ENCODE data around the gene EBF4. TPM values are rescaled to one million over a fixed set of nuclear protein-coding genes. Genes with fewer than 3 reads are reported as not detected.

The EBF4 gene
- polyA plus RNA-seq, 6 donors from 2014 or later, result 0.28 TPM; not detected in 5

DNA sequence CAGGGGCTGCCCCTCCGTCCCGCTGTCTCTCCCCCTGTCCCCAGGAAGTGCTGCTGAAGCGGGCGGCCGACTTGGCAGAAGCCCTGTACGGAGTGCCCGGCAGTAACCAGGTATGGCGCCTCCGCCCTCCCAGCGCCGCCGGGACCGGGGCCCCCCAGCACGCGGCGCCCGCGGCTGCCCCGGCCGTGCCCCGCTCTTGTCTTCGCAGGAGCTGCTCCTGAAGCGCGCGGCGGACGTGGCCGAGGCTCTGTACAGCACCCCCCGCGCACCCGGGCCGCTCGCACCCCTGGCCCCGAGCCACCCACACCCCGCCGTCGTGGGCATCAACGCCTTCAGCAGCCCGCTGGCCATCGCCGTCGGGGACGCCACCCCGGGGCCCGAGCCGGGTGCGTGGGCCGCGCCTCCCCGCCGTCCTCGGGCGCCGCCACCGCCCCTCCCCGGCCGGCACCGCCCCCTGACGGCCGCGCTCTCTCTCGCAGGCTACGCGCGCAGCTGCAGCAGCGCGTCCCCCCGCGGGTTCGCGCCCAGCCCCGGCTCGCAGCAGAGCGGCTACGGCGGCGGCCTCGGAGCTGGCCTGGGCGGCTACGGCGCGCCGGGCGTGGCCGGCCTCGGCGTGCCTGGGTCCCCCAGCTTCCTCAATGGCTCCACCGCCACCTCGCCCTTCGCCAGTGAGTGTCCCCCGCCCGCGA lies 59.4 kb downstream of the EBF4 start:
- Mint-ChIP-seq H3K4me1 (peaks cover 28 to 34% (median 34%) of the 10 kb centered on the region in 3 donors), H3K27ac (no peak overlapping the region), H3K9me3 (peaks cover 0 to 3% (median 0%) of the 10 kb centered on the region in 7 donors), H3K36me3 (no peaks in the 10 kb centered on the region), H3K27me3 (peaks cover 38 to 74% (median 59%) of the 10 kb centered on the region in 3 donors), H3K4me3 (peak overlapping the region in 2 of 8 donors; percentile 81 to 82)
- ATAC-seq (ENCODE audit: low read depth in 2 of 2), result peak; percentile 66 to 67
- peak; percentile 25 for DNase-seq

DNA sequence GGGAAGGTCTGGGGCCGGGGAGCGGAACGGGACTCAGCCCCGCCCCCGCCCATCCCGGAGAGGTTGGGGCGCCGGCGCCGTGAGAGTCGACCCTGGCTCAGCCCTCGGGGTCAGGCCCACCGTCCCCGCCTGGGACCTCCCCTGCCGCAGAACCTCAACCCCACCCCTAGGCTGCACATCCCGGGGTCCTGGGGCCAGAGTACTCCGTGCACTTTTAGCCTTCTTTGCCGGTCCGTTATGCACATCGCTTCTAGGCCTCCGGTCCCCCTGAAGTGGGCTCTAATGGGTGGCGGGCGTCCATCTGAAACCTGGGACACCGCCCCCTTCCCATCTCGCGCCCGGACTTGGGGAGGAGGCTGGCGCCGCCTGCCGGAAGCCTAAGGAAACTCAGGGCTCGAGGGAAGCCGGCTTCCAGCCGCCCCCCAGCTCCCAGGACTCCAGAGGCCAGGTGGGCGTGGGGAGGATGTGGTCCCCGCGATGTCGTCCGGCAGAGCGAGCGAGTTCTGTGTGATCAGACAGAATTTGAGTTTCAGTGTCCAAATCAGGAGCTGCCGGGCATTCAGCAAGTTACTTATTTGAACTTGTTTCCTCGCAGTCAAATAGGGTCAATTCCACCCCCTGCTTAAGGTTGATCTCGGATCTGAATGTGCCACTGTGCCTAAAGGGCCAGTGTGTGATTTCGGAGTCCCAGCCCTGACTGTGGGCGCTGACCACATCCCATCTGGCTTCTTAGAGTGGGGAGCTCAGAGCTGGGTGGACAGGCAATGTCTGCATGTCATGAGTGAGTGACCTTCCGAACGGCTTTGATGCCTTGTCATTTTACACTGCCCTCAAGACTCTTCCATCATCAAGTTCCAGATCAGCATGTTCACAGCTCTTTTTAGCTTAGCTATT lies 60.2 kb downstream of the EBF4 start:
- peak overlapping the region; percentile 41 to 90 (median 83) for H3K4me3 Mint-ChIP-seq
- peak overlapping the region in 1 of 6 donors; percentile 37 for H3K27ac Mint-ChIP-seq
- H3K27me3 Mint-ChIP-seq, result peaks cover 35 to 77% (median 67%) of the 10 kb centered on the region in 3 donors
- H3K36me3 Mint-ChIP-seq, result no peaks in the 10 kb centered on the region
- DNase-seq (no peak), ATAC-seq (ENCODE audit: low read depth in 2 of 2) (peak; percentile 6 to 9)
- H3K9me3 Mint-ChIP-seq, result peaks cover 0 to 3% (median 0%) of the 10 kb centered on the region in 7 donors
- peaks cover 28 to 34% (median 34%) of the 10 kb centered on the region in 3 donors for H3K4me1 Mint-ChIP-seq

DNA sequence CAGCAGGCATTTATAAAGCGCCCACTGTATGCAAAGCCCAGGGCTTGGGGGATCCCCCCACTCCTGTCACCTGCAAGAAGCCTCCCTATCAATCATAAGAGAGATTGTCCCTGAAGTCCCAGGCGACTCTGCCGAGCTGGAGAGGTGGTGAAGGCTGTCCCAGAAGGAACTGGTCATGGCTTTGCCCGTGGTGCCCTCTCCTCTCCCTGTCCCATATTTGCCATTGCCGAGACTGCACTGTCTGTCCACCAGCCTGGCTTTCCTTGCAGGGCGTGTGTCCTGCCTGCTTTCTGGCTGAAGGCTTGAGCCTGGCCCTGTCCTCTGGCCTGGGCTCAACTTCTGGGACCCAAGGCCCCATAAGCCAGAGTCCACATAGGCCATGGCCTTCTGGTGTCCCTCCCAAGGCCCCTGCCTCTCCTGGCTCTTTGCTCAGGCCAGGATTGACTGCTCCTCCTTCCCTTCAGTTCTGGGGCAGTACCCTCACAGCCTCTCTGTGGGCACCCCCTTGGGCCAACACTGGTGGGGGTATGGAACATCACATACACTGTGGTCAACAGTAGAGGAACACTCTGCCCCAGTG lies 61.0 kb downstream of the EBF4 start:
- peaks cover 36 to 77% (median 74%) of the 10 kb centered on the region in 3 donors for H3K27me3 Mint-ChIP-seq
- H3K27ac Mint-ChIP-seq, result no peak overlapping the region
- no peak for DNase-seq
- peaks cover 0 to 3% (median 0%) of the 10 kb centered on the region in 7 donors for H3K9me3 Mint-ChIP-seq
- H3K36me3 Mint-ChIP-seq, result no peaks in the 10 kb centered on the region
- no peak for ATAC-seq (ENCODE audit: low read depth in 2 of 2)
- H3K4me3 Mint-ChIP-seq, result peak overlapping the region; percentile 41 to 90 (median 83)
- H3K4me1 Mint-ChIP-seq, result peaks cover 28 to 34% (median 34%) of the 10 kb centered on the region in 3 donors

DNA sequence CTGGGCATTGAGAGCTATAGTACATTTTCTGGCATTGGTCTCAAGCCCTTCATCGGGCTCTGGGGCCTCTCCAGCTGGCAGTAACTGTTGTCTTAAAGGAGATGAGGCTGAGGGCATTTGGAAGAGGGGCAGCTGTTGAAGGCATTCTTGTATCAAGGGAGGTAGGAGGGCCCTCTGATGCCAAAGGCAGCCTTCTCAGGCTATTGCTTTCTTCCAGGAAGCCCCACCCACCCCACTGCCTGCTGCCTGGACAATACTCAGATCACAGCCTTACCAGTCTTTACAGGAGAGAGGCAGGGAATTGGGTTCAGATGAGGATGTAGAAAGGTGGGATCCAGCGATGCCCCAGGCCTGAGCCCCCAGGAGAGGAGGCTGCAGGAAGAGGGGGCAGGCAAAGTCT lies 61.8 kb downstream of the EBF4 start:
- Mint-ChIP-seq H3K36me3 (no peaks in the 10 kb centered on the region), H3K4me3 (peak overlapping the region in 2 of 8 donors; percentile 41 to 82), H3K4me1 (peaks cover 28 to 34% (median 34%) of the 10 kb centered on the region in 3 donors), H3K9me3 (peaks cover 0 to 3% (median 0%) of the 10 kb centered on the region in 7 donors), H3K27ac (no peak overlapping the region), H3K27me3 (peaks cover 37 to 84% (median 83%) of the 10 kb centered on the region in 3 donors)
- DNase-seq (no peak), ATAC-seq (ENCODE audit: low read depth in 2 of 2) (no peak)

DNA sequence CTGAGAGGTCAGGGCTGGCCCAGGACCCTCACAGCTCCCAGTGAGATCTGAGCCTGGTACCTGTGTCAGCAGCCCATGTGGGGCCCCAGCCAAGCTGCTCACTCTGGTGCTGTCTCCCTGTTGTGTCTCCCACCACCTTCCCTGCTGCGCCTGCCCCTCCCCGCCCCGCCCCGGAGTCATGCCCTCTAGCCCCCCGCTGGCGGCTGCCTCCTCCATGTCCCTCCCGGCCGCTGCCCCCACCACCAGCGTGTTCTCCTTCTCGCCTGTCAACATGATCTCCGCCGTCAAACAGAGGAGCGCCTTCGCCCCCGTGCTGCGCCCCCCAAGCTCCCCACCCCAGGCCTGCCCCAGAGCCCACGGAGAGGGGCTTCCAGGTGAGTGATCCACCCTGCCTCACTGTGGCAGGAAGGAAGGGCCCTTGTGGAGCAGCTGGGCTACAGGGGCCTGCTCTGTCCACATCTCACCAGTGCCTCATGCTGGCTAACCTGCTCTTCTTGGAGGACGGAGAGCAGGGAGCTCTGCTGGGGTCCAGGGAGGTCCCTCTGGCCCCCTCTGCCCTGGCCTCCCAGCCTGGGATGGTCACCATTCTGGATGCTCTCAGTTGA lies 63.0 kb downstream of the EBF4 start:
- ATAC-seq (ENCODE audit: low read depth in 2 of 2), result no peak
- Mint-ChIP-seq H3K27ac (no peak overlapping the region), H3K27me3 (peaks cover 44 to 80% (median 78%) of the 10 kb centered on the region in 3 donors), H3K4me1 (peaks cover 21 to 28% (median 27%) of the 10 kb centered on the region in 3 donors), H3K9me3 (no peaks in the 10 kb centered on the region), H3K4me3 (peak overlapping the region in 1 of 8 donors; percentile 33), H3K36me3 (no peaks in the 10 kb centered on the region)
- DNase-seq, result no peak

DNA sequence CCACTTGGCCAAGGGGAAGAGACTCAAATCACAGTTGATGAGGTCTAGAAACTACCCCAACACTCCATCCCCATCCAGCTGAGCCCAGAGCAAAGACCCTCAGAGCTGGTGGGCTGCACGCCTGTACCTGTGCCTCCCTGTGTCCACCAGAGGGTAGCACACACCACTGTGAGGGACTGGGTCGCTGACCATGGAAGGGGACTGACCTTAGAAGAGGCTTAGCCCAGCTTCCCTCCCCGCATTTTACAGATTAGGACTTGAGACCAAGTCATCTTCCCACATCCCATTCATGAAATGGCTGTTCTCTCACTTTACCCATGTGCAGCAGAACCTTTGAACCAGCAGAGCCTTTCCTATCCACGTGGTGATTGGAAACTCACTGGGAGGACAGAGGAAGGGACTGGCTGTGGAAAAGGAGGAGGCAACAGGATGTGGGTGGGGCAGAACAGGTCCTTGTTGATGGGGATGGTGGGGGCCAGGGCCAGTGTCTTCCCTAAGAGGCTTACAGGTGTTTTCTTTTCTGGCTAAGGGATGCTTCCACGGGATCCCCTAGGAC lies 63.6 kb downstream of the EBF4 start:
- H3K9me3 Mint-ChIP-seq, result no peaks in the 10 kb centered on the region
- H3K27me3 Mint-ChIP-seq, result peaks cover 45 to 80% (median 79%) of the 10 kb centered on the region in 3 donors
- H3K4me1 Mint-ChIP-seq, result peaks cover 15 to 22% (median 21%) of the 10 kb centered on the region in 3 donors
- DNase-seq, result no peak
- no peak overlapping the region for H3K4me3 Mint-ChIP-seq
- H3K27ac Mint-ChIP-seq, result no peak overlapping the region
- ATAC-seq (ENCODE audit: low read depth in 2 of 2), result no peak
- H3K36me3 Mint-ChIP-seq, result no peaks in the 10 kb centered on the region

DNA sequence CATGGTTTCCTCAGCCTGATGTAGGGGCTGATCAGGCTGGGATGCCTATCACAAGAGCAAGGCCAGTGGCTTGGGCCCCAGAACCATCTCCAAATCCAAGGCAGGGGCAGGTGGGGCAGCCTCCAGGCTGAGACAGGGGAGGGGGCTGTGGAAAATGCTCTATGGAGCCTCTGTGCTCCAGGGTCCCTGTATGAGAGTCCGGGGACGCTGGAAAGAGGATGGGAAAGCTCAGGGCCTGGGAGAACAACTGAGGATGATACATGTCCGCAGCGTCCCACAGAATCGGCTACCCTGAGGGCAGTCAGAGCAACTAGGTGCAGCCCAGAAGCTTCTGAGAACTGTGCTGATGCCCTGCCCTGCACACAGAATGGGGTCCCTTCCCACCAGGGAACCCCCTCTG lies 64.4 kb downstream of the EBF4 start:
- peaks cover 12 to 20% (median 20%) of the 10 kb centered on the region in 3 donors for H3K4me1 Mint-ChIP-seq
- ATAC-seq (ENCODE audit: low read depth in 2 of 2), result no peak
- H3K27ac Mint-ChIP-seq, result no peak overlapping the region
- no peaks in the 10 kb centered on the region for H3K36me3 Mint-ChIP-seq
- no peak overlapping the region for H3K4me3 Mint-ChIP-seq
- no peak for DNase-seq
- H3K27me3 Mint-ChIP-seq, result peaks cover 47 to 84% (median 82%) of the 10 kb centered on the region in 3 donors
- H3K9me3 Mint-ChIP-seq, result no peaks in the 10 kb centered on the region

DNA sequence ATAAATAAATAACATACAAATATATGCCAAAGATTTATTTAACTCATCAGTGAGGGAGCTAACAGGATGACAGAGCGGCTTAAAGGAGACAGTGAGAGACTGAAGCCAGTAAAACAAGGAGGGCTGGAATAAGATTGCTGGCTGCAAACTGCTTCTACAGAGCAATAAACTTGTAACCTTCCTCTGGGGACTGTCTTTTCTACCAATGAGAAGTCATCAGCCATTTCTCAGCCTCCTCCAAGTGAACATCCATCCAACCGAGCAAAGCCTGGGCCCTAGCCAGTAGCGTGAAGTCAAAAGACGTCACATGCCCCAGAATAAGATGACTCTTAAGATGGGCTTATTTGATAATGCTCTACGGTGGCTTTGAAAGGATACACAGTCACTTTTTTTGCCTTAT lies 65.4 kb downstream of the EBF4 start:
- Mint-ChIP-seq H3K4me3 (no peak overlapping the region), H3K36me3 (no peaks in the 10 kb centered on the region), H3K9me3 (no peaks in the 10 kb centered on the region), H3K27ac (no peak overlapping the region), H3K27me3 (peaks cover 47 to 90% (median 80%) of the 10 kb centered on the region in 3 donors), H3K4me1 (peaks cover 10 to 15% (median 15%) of the 10 kb centered on the region in 3 donors)
- DNase-seq (no peak), ATAC-seq (ENCODE audit: low read depth in 2 of 2) (no peak)

DNA sequence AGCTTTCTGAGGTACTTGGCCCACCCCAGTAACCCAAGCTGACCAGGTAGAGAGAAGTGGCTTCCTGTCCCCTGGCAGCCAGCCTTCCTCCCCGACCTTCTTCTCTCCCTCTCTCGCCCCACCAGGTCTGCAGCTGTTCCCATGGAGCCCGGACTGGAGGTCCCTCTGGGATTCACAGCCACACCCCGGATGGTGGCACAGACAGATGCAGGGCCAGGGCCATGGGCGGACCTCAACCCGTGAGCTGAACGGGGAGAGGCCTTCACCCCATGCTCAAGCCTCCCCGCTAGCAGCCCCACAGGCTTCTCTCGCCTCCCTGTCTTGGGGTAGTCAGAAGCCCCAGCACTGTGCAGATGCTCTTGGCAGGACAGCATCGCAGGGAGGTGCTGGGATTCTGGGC lies 66.6 kb downstream of the EBF4 start:
- no peak for ATAC-seq (ENCODE audit: low read depth in 2 of 2)
- no peak overlapping the region for H3K4me3 Mint-ChIP-seq
- H3K27ac Mint-ChIP-seq, result no peak overlapping the region
- DNase-seq, result no peak
- H3K9me3 Mint-ChIP-seq, result no peaks in the 10 kb centered on the region
- H3K4me1 Mint-ChIP-seq, result peaks cover 0 to 3% (median 3%) of the 10 kb centered on the region in 3 donors
- no peaks in the 10 kb centered on the region for H3K36me3 Mint-ChIP-seq
- peaks cover 35 to 86% (median 80%) of the 10 kb centered on the region in 3 donors for H3K27me3 Mint-ChIP-seq

DNA sequence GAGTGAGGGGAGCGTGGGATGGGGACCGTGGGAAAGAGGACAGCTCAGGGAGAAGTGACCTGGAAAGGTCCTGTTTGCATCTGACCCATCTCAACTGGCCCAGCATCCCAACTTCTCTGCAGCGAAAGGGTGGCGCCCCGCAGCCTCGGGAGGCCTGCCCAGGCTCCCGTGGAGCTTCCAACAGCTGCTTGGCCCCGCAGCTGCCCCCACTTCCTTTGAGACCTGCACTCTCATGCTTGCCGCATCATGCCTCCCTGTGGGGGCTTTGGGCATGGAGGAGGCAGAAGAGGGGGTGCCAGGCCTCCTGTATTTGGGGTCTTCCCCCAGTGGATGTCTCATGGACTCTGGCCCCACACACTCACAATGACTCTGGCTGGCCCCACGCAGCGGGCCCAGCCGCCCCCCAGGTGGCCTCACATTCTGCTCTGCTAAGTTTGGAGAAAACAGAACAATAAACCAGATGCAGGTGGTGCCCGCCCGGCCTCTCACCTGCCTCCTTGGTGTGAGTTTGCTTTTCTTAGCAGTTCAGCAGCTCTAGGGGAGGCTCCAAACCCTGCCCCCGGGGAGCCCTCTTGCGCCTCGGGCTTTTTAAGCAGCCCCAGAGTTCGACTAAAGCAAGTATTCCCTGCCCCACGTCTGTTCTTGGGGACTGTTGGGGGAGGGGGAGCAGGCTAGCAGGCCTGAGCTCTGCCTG lies 67.2 kb downstream of the EBF4 start:
- H3K27ac Mint-ChIP-seq, result no peak overlapping the region
- no peaks in the 10 kb centered on the region for H3K4me1 Mint-ChIP-seq
- no peak for DNase-seq
- ATAC-seq (ENCODE audit: low read depth in 2 of 2), result no peak
- H3K9me3 Mint-ChIP-seq, result no peaks in the 10 kb centered on the region
- H3K27me3 Mint-ChIP-seq, result peaks cover 31 to 81% (median 75%) of the 10 kb centered on the region in 3 donors
- H3K4me3 Mint-ChIP-seq, result no peak overlapping the region
- no peaks in the 10 kb centered on the region for H3K36me3 Mint-ChIP-seq

DNA sequence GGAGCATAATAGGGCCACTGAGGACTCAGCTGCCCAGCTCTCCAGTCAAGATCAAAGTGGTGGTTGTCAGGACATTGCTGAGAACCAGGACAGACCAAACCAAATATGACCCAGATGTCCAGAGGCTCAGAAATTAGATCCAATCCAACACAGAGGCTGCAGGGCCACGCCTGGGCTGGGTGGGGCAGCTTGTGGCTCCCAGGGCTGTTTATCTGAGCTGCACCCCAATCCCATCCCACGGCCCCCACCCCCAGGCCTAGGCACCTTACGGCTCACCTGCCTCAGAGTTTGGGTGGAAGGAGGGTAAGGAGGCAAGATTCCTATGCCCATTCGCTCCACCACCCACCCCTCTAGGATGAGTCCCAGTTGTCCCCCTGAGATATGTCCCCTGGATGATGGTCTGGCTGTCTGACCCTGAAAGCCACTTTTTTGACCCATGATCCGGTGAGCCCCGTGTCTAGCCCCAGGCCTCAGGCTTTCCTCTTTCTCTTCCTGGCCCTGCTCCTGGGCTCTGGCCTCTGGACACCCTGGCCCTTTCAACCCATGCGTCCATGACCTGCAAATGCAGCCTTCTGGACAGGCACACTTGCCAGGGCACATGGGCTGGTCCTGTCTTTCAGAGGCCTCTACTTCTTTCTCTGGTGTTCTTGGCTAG lies 67.8 kb downstream of the EBF4 start:
- peaks cover 31 to 75% (median 68%) of the 10 kb centered on the region in 3 donors for H3K27me3 Mint-ChIP-seq
- ATAC-seq (ENCODE audit: low read depth in 2 of 2), result no peak
- H3K9me3 Mint-ChIP-seq, result no peaks in the 10 kb centered on the region

DNA sequence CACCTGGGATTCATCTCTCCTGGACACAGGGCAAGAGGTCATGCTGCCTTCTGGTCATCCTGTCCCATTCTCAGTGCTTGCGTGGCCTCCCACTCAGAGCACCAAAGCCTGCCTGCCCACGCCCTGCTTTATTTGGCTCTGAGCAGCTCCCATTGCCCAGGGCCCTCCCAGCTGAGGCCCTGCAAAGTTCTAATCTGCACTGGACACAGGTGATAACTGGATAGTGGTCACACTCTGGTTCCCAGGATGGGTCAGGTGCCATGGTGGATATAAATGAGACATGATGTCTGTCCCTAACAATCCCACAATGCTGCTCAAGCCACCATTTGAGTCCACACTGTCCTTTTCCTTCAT lies 68.3 kb downstream of the EBF4 start:
- DNase-seq, result no peak
- Mint-ChIP-seq H3K4me3 (no peak overlapping the region), H3K36me3 (no peaks in the 10 kb centered on the region), H3K27me3 (peaks cover 31 to 70% (median 63%) of the 10 kb centered on the region in 3 donors), H3K4me1 (no peaks in the 10 kb centered on the region), H3K27ac (peak overlapping the region in 1 of 6 donors; percentile 4), H3K9me3 (no peaks in the 10 kb centered on the region)
- no peak for ATAC-seq (ENCODE audit: low read depth in 2 of 2)

More for the DNA sequence above, 67.8 kb downstream of the EBF4 start:
- H3K36me3 Mint-ChIP-seq, result no peaks in the 10 kb centered on the region
- H3K4me3 Mint-ChIP-seq, result no peak overlapping the region
- H3K27ac Mint-ChIP-seq, result no peak overlapping the region
- no peaks in the 10 kb centered on the region for H3K4me1 Mint-ChIP-seq
- DNase-seq, result no peak
